Keratinocyte (primary cell): ENCODE results near the gene SPATS2.

Experiments used
- EZH2 ChIP-seq: IDR thresholded peaks from one replicate; pipeline ENCODE4 v1.6.1; 2012; ENCODE audit warnings: inconsistent platforms, mild to moderate bottlenecking, low read length, moderate library complexity
- TF ChIP-seq, protein P1 (sequence below), 3 experiments: IDR thresholded peaks in 1 of 3; conservative IDR thresholded peaks in 1 of 3; optimal IDR thresholded peaks in 1 of 3; 2 replicates in 2 of 3; 3 replicates in 1 of 3; pipeline versions ENCODE3 to v1.5.1; 2011; ENCODE audit warnings: low read length in 3 of 3, mild to moderate bottlenecking in 3 of 3, moderate library complexity in 2 of 3, control low read depth in 1 of 3, inconsistent platforms in 1 of 3; ENCODE audit not compliant: insufficient read depth in 2 of 3; ENCODE audit errors: extremely low read depth in 1 of 3

DNA sequence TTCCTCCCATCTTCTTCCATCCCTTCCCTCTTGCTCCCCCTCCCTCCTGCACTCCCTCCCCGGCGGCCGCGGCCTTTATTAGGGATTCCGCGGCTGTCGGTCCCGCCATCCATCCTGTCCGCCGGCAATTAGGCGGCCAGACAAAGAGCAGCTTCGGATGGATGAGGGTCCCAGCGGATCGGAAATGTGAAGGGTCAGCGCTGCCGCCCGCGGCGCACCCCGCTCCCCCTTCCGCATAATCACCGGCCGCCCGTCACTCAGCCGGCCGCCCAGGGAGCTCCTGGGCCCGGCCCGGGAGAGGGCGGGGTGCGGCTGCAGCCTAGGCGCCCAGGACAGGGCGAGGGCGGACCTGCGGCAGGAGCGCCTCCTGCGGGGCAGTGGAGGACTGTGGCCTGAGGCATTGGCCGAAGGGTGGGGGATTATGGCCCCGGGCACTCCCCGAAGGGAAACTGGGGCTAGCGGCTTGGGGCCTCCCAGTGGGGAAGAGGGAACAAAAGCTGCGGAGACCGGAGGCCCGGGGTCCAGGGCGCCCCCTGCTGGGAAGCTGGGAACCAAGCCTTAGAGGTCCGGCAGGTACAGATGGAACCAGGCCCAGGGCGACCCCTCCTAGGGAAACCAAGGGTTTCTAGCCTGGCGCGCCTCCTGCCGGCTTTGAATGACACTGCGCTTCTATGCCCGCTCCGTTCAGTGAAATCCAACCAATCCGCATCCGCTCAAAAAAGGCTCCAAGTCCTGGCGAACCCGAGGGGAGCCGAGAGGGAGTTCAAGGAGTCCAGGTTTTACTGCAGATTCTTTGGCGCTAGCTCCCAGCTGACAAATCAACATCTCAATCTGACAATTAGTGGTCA is 25.0 kb upstream of the SPATS2 start:
- TF ChIP-seq, protein P1, sequence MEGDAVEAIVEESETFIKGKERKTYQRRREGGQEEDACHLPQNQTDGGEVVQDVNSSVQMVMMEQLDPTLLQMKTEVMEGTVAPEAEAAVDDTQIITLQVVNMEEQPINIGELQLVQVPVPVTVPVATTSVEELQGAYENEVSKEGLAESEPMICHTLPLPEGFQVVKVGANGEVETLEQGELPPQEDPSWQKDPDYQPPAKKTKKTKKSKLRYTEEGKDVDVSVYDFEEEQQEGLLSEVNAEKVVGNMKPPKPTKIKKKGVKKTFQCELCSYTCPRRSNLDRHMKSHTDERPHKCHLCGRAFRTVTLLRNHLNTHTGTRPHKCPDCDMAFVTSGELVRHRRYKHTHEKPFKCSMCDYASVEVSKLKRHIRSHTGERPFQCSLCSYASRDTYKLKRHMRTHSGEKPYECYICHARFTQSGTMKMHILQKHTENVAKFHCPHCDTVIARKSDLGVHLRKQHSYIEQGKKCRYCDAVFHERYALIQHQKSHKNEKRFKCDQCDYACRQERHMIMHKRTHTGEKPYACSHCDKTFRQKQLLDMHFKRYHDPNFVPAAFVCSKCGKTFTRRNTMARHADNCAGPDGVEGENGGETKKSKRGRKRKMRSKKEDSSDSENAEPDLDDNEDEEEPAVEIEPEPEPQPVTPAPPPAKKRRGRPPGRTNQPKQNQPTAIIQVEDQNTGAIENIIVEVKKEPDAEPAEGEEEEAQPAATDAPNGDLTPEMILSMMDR (optimal IDR thresholded peaks at IDR 0.05 in 1 of 3, IDR thresholded peaks at IDR 0.05 in 1 of 3, conservative IDR thresholded peaks at IDR 0.05 in 1 of 3; ENCODE audit: extremely low read depth in 1 of 3, insufficient read depth in 2 of 3, low read length in 3 of 3): peak; percentile 62 to 91 (median 84)
- no peak for TF ChIP-seq EZH2
